NCI-H2029 (cell line): ENCODE results near the gene TRAF3.

Experiments used
- DNase-seq: peaks from one replicate; lab custom pipeline; 2025; lab: John Stamatoyannopoulos, UW

TRAF3 gene

GRCh38 chr14:102777711-102778337 lies 575 bp downstream of the TRAF3 start:
- DNase-seq = no peak

- DNase-seq = no peak
Observed at GRCh38 chr14:102778338-102779083, 1.3 kb downstream of the TRAF3 start.

GRCh38 chr14:102779084-102779462 lies 1.8 kb downstream of the TRAF3 start:
- no peak for DNase-seq

GRCh38 chr14:102779574-102780315 lies 2.5 kb downstream of the TRAF3 start:
- no peak for DNase-seq

- DNase-seq = no peak
Observed at GRCh38 chr14:102781063-102781462, 3.8 kb downstream of the TRAF3 start.

- DNase-seq = no peak
Observed at GRCh38 chr14:102782974-102783373, 5.7 kb downstream of the TRAF3 start.

- DNase-seq = no peak
Observed at GRCh38 chr14:102784892-102785594, 7.8 kb downstream of the TRAF3 start.

GRCh38 chr14:102785595-102785963 lies 8.3 kb downstream of the TRAF3 start:
- no peak for DNase-seq

GRCh38 chr14:102786768-102787167 lies 9.5 kb downstream of the TRAF3 start:
- no peak for DNase-seq

- no peak for DNase-seq
Observed at GRCh38 chr14:102789349-102789748, 12.1 kb downstream of the TRAF3 start.

GRCh38 chr14:102793531-102794328 lies 16.5 kb downstream of the TRAF3 start:
- DNase-seq = no peak

- DNase-seq = peak; percentile 48
Observed at GRCh38 chr14:102795060-102795925, 18.0 kb downstream of the TRAF3 start.

GRCh38 chr14:102796661-102797190 lies 19.5 kb downstream of the TRAF3 start:
- DNase-seq = no peak

GRCh38 chr14:102798926-102799325 lies 21.7 kb downstream of the TRAF3 start:
- no peak for DNase-seq

- no peak for DNase-seq
Observed at GRCh38 chr14:102799684-102800562, 22.7 kb downstream of the TRAF3 start.

- no peak for DNase-seq
Observed at GRCh38 chr14:102802834-102803523, 25.7 kb downstream of the TRAF3 start.

GRCh38 chr14:102804858-102805257 lies 27.6 kb downstream of the TRAF3 start:
- no peak for DNase-seq

- DNase-seq = no peak
Observed at GRCh38 chr14:102805371-102805891, 28.2 kb downstream of the TRAF3 start.

- DNase-seq = no peak
Observed at GRCh38 chr14:102805941-102806340, 28.7 kb downstream of the TRAF3 start.
